Trophoblast cell (in vitro differentiated cells and primary cell): ENCODE results near the gene ATXN2. TPM values are rescaled to one million over a fixed set of nuclear protein-coding genes. Genes with fewer than 3 reads are reported as not detected.

Experiments
- DNase-seq, 2 donors: peaks; one replicate each; pipeline ENCODE4 v3.0.0-alpha.2; 2016
- H2AFZ ChIP-seq: 2 replicates; pipeline ENCODE4 v1.6.1; 2013; ENCODE audit warnings: low read length, moderate library complexity, mild to moderate bottlenecking; ENCODE audit not compliant: insufficient read depth, poor library complexity
- H2AK5ac ChIP-seq: 2 replicates; pipeline ENCODE4 v1.6.1; 2013; ENCODE audit warnings: mild to moderate bottlenecking, low read length
- H2BK120ac ChIP-seq: 2 replicates; pipeline ENCODE4 v1.6.1; 2013; ENCODE audit warnings: low read length, mild to moderate bottlenecking, moderate library complexity; ENCODE audit not compliant: insufficient read depth, poor library complexity
- H2BK12ac ChIP-seq: 2 replicates; pipeline ENCODE4 v1.6.1; 2013; ENCODE audit warnings: mild to moderate bottlenecking, low read length, moderate library complexity
- H2BK5ac ChIP-seq: 2 replicates; pipeline ENCODE4 v1.6.1; 2013; ENCODE audit warnings: low read length, low read depth, moderate library complexity, mild to moderate bottlenecking; ENCODE audit not compliant: poor library complexity
- H3K14ac ChIP-seq: 2 replicates; pipeline ENCODE4 v1.6.1; 2013; ENCODE audit warnings: mild to moderate bottlenecking, low read length
- H3K18ac ChIP-seq: 2 replicates; pipeline ENCODE4 v1.6.1; 2013; ENCODE audit warnings: mild to moderate bottlenecking, low read length
- H3K23ac ChIP-seq: 2 replicates; pipeline ENCODE4 v1.6.1; 2013; ENCODE audit warnings: low read length
- H3K27ac ChIP-seq: 2 replicates; pipeline ENCODE4 v1.5.1; 2013; ENCODE audit warnings: low read depth, mild to moderate bottlenecking, inconsistent platforms, low read length, moderate library complexity
- H3K27me3 ChIP-seq: 2 replicates; pipeline ENCODE4 v1.6.1; 2013; ENCODE audit warnings: inconsistent platforms, mild to moderate bottlenecking, low read length, moderate library complexity; ENCODE audit not compliant: insufficient read depth
- H3K36me3 ChIP-seq, 2 experiments: 1 replicate in 1 of 2; 2 replicates in 1 of 2; pipeline ENCODE4 v1.6.1; 2013; ENCODE audit warnings: low read length in 2 of 2, mild to moderate bottlenecking in 2 of 2, moderate library complexity in 1 of 2; ENCODE audit not compliant: insufficient read depth in 2 of 2, control insufficient read depth in 1 of 2
- H3K4ac ChIP-seq: 2 replicates; pipeline ENCODE4 v1.6.1; 2013; ENCODE audit warnings: low read depth, mild to moderate bottlenecking, low read length, moderate library complexity
- H3K4me1 ChIP-seq, 2 experiments: 1 replicate in 1 of 2; 2 replicates in 1 of 2; pipeline ENCODE4 v1.6.1; 2013; ENCODE audit warnings: low read length in 2 of 2, mild to moderate bottlenecking in 2 of 2, moderate library complexity in 1 of 2; ENCODE audit not compliant: insufficient read depth in 2 of 2, control insufficient read depth in 1 of 2
- H3K4me2 ChIP-seq: 2 replicates; pipeline ENCODE4 v1.6.1; 2013; ENCODE audit warnings: inconsistent platforms, mild to moderate bottlenecking, low read length, moderate library complexity
- H3K4me3 ChIP-seq: 2 replicates; pipeline ENCODE4 v1.5.1; 2013; ENCODE audit warnings: mild to moderate bottlenecking, low read depth, low read length, inconsistent platforms
- H3K79me1 ChIP-seq: one replicate; pipeline ENCODE4 v1.6.1; 2013; ENCODE audit warnings: low read length
- H3K79me2 ChIP-seq: 2 replicates; pipeline ENCODE4 v1.6.1; 2013; ENCODE audit warnings: low read length, mild to moderate bottlenecking; ENCODE audit not compliant: control insufficient read depth, insufficient read depth, poor library complexity
- H3K9ac ChIP-seq: 2 replicates; pipeline ENCODE4 v1.6.1; 2013; ENCODE audit warnings: mild to moderate bottlenecking, low read length
- H3K9me3 ChIP-seq: 2 replicates; pipeline ENCODE4 v1.6.1; 2013; ENCODE audit warnings: low read depth, mild to moderate bottlenecking, control low read depth, inconsistent platforms, low read length; ENCODE audit not compliant: insufficient read depth
- H4K12ac ChIP-seq: 2 replicates; pipeline ENCODE4 v1.6.1; 2013; ENCODE audit warnings: low read depth, mild to moderate bottlenecking, low read length, moderate library complexity
- H4K8ac ChIP-seq: 2 replicates; pipeline ENCODE4 v1.6.1; 2013; ENCODE audit warnings: low read depth, mild to moderate bottlenecking, low read length, moderate library complexity
- H4K91ac ChIP-seq: one replicate; pipeline ENCODE4 v1.6.1; 2013; ENCODE audit warnings: low read depth, mild to moderate bottlenecking, low read length, moderate library complexity
- WGBS: extraction: QIAGEN DNeasy Blood & Tissue Kit; methylation state at CpG from one replicate; pipeline ENCODE4 v1.1.7; 2013; ENCODE audit warnings: missing lambda C conversion rate; ENCODE audit not compliant: insufficient read length, insufficient coverage; ENCODE audit errors: extremely low coverage; 5-methylcytosine and 5-hydroxymethylcytosine counted together
- polyA plus RNA-seq: library from polyadenylated mRNA; stranded (reverse); fragments of 200-250 nt; gene quantifications from 2 replicates; pipeline ENCODE4 v1.2.3, GENCODE V29; 2013

ATXN2 gene
- polyA plus RNA-seq: 57.3 and 58.0 TPM in 2 replicates

GRCh38 chr12:111598637-111599452, at the start of gene ATXN2:
TSS of gene ATXN2 (minus strand) at chr12:111599315. CDS start at chr12:111599034, 281 bp downstream.
- Histone ChIP-seq H2AFZ (peak within 1 kb of the TSS; percentile 99), H4K8ac (peak within 1 kb of the TSS; percentile 96), H3K4me2 (peak within 1 kb of the TSS; percentile 99), H3K4me3 (peak within 1 kb of the TSS; percentile 100), H2BK12ac (peak within 1 kb of the TSS; percentile 82), H2BK5ac (peak within 1 kb of the TSS; percentile 100), H2BK120ac (peak within 1 kb of the TSS; percentile 99), H4K91ac (peak within 1 kb of the TSS; percentile 100), H3K27ac (peak within 1 kb of the TSS; percentile 100), H3K9me3 (peaks cover 2% of the 10 kb centered on the region), H3K9ac (peak within 1 kb of the TSS; percentile 100), H3K18ac (peak within 1 kb of the TSS; percentile 98), H3K23ac (peak within 1 kb of the TSS; percentile 67), H2AK5ac (peak within 1 kb of the TSS; percentile 89), H3K79me1 (peaks cover 25% of the 10 kb centered on the region), H3K4ac (peak within 1 kb of the TSS; percentile 99), H3K36me3 (peaks cover 0 to 3% of the 10 kb centered on the region in 2 experiments), H3K27me3 (no peaks in the 10 kb centered on the region), H3K14ac (peak within 1 kb of the TSS; percentile 99), H3K79me2 (peaks cover 24% of the 10 kb centered on the region), H4K12ac (peak within 1 kb of the TSS; percentile 95), H3K4me1 (peaks cover 0 to 2% of the 10 kb centered on the region in 2 experiments)
- no CpG with 5 or more reads among the region's 119 CpGs for WGBS
- peak in 1 of 2 donors; percentile 51 for DNase-seq

- Histone ChIP-seq H3K23ac (no peak overlapping the region), H2AFZ (no peak overlapping the region), H4K8ac (no peak overlapping the region), H3K27ac (peak overlapping the region; percentile 72), H2BK12ac (no peak overlapping the region), H3K27me3 (no peaks in the 10 kb centered on the region), H3K4me1 (peaks cover 12 to 16% of the 10 kb centered on the region in 2 experiments), H3K4me3 (no peak overlapping the region), H3K18ac (no peak overlapping the region), H4K12ac (no peak overlapping the region), H3K9ac (no peak overlapping the region), H3K4ac (no peak overlapping the region), H4K91ac (peak overlapping the region; percentile 2), H3K9me3 (peaks cover 4% of the 10 kb centered on the region), H3K79me1 (peaks cover 2% of the 10 kb centered on the region), H2BK120ac (no peak overlapping the region), H3K36me3 (peaks cover 12 to 18% of the 10 kb centered on the region in 2 experiments), H3K79me2 (no peaks in the 10 kb centered on the region), H2AK5ac (no peak overlapping the region), H2BK5ac (no peak overlapping the region), H3K14ac (no peak overlapping the region), H3K4me2 (no peak overlapping the region)
- peak; percentile 86 to 99 for DNase-seq
- no CpG with 5 or more reads among the region's 5 CpGs for WGBS
These were observed 46.3 kb upstream of the ATXN2 start for GRCh38 chr12:111645433-111645832.

GRCh38 chr12:111643427-111643826, 44.3 kb upstream of the ATXN2 start:
- Histone ChIP-seq H3K36me3 (peaks cover 6 to 12% of the 10 kb centered on the region in 2 experiments), H3K79me1 (peaks cover 2% of the 10 kb centered on the region), H3K9me3 (peaks cover 4% of the 10 kb centered on the region), H2AK5ac (no peak overlapping the region), H3K4me3 (no peak overlapping the region), H3K14ac (no peak overlapping the region), H3K4me1 (peaks cover 12 to 16% of the 10 kb centered on the region in 2 experiments), H3K4me2 (no peak overlapping the region), H3K9ac (no peak overlapping the region), H2BK5ac (no peak overlapping the region), H2BK120ac (no peak overlapping the region), H3K27me3 (no peaks in the 10 kb centered on the region), H2BK12ac (no peak overlapping the region), H3K27ac (peak overlapping the region; percentile 22), H4K8ac (no peak overlapping the region), H3K79me2 (no peaks in the 10 kb centered on the region), H3K23ac (no peak overlapping the region), H4K91ac (no peak overlapping the region), H2AFZ (no peak overlapping the region), H4K12ac (no peak overlapping the region), H3K18ac (no peak overlapping the region), H3K4ac (no peak overlapping the region)
- WGBS: no CpG with 5 or more reads among the region's 3 CpGs
- DNase-seq: peak; percentile 26 to 57

GRCh38 chr12:111642681-111643426, 43.7 kb upstream of the ATXN2 start:
- H3K4me1 ChIP-seq: peaks cover 12 to 16% of the 10 kb centered on the region in 2 experiments
- H2BK12ac ChIP-seq: no peak overlapping the region
- no peak overlapping the region for H4K12ac ChIP-seq
- H4K91ac ChIP-seq: no peak overlapping the region
- no peak overlapping the region for H3K4me3 ChIP-seq
- H3K36me3 ChIP-seq: peaks cover 7 to 12% of the 10 kb centered on the region in 2 experiments
- no peak overlapping the region for H4K8ac ChIP-seq
- no peak overlapping the region for H3K14ac ChIP-seq
- H2BK5ac ChIP-seq: no peak overlapping the region
- H3K79me1 ChIP-seq: peaks cover 2% of the 10 kb centered on the region
- H2AK5ac ChIP-seq: no peak overlapping the region
- no peak overlapping the region for H3K4ac ChIP-seq
- no peak overlapping the region for H3K4me2 ChIP-seq
- H3K27me3 ChIP-seq: no peaks in the 10 kb centered on the region
- H3K18ac ChIP-seq: no peak overlapping the region
- H2BK120ac ChIP-seq: no peak overlapping the region
- no CpG with 5 or more reads among the region's 4 CpGs for WGBS
- H3K27ac ChIP-seq: no peak overlapping the region
- no peak overlapping the region for H2AFZ ChIP-seq
- H3K9ac ChIP-seq: no peak overlapping the region
- peaks cover 4% of the 10 kb centered on the region for H3K9me3 ChIP-seq
- H3K79me2 ChIP-seq: no peaks in the 10 kb centered on the region
- no peak overlapping the region for H3K23ac ChIP-seq
- peak in 1 of 2 donors; percentile 46 for DNase-seq
